H1 (cell line): ENCODE data around the gene GPANK1. TPM values are rescaled to one million over a fixed set of nuclear protein-coding genes. Genes with fewer than 3 reads are reported as not detected.

Source experiments
- CTCF ChIA-PET: fragments of 300-600 bp; sonication (Branson Sonifier 250); formaldehyde crosslinking; loops from one replicate; lab custom pipeline; 2021; ENCODE audit not compliant: partially characterized antibody; lab: Charles Lee
- POLR2A ChIA-PET: fragments of 300-600 bp; sonication (Branson Sonifier 250); formaldehyde crosslinking; loops from one replicate; lab custom pipeline; 2021; ENCODE audit warnings: inconsistent platforms; ENCODE audit not compliant: partially characterized antibody; lab: Charles Lee
- DNase-seq, 2 experiments: peaks; one replicate each; pipeline versions ENCODE4 v3.0.0 to v3.0.0-alpha.2; 2010 to 2022; ENCODE audit warnings: low spot score in 2 of 2, low read depth in 1 of 2, mixed read lengths in 1 of 2
- FAIRE-seq: peaks from 2 replicates; lab custom pipeline; 2011; peaks lifted over from hg19 to GRCh38; lab: Jason Lieb, UNC
- H2AFZ ChIP-seq: 2 replicates; pipeline ENCODE4 v1.8.1; 2012; ENCODE audit warnings: low read length, inconsistent platforms
- H2AK5ac ChIP-seq: 2 replicates; pipeline ENCODE4 v1.6.1; 2013; ENCODE audit warnings: low read depth, low read length
- H2BK120ac ChIP-seq: replicated peaks from 2 replicates; pipeline ENCODE3; 2013; ENCODE audit warnings: low read depth, low read length, inconsistent platforms
- H2BK12ac ChIP-seq: 2 replicates; pipeline ENCODE4 v1.6.1; 2013; ENCODE audit warnings: low read depth, low read length
- H2BK15ac ChIP-seq: 2 replicates; pipeline ENCODE4 v1.6.1; 2013; ENCODE audit warnings: low read length
- H2BK20ac ChIP-seq: 2 replicates; pipeline ENCODE4 v1.6.1; 2013; ENCODE audit warnings: low read length
- H2BK5ac ChIP-seq: 2 replicates; pipeline ENCODE4 v1.6.1; 2013; ENCODE audit warnings: low read depth, low read length
- H3K14ac ChIP-seq: 2 replicates; pipeline ENCODE4 v1.6.1; 2013; ENCODE audit warnings: inconsistent platforms; ENCODE audit not compliant: insufficient read length
- H3K18ac ChIP-seq: 2 replicates; pipeline ENCODE4 v1.6.1; 2013; ENCODE audit warnings: low read length; ENCODE audit errors: extremely low read depth
- H3K23ac ChIP-seq: 2 replicates; pipeline ENCODE4 v1.6.1; 2013; ENCODE audit warnings: inconsistent platforms; ENCODE audit not compliant: insufficient read length
- H3K23me2 ChIP-seq: 2 replicates; pipeline ENCODE4 v1.6.1; 2013; ENCODE audit warnings: low read depth, low read length
- H3K27ac ChIP-seq: 2 replicates; pipeline ENCODE4 v1.6.1; 2011; ENCODE audit warnings: low read depth, low read length, inconsistent platforms
- H3K27me3 ChIP-seq, 4 experiments: replicated peaks in 1 of 4; 1 replicate in 1 of 4; 2 replicates in 3 of 4; pipeline versions ENCODE4 v1.6.1 to v1.8.1; 2011 to 2013; ENCODE audit warnings: low read length in 3 of 4, mild to moderate bottlenecking in 3 of 4, inconsistent platforms in 2 of 4, mixed read lengths in 2 of 4, moderate library complexity in 1 of 4; ENCODE audit not compliant: control insufficient read depth in 3 of 4, insufficient read depth in 3 of 4; ENCODE audit errors: extremely low read depth in 1 of 4
- H3K36me3 ChIP-seq, 4 experiments: 2 replicates each; pipeline versions ENCODE4 v1.6.1 to v1.8.1; 2011 to 2013; ENCODE audit warnings: mild to moderate bottlenecking in 4 of 4, low read length in 3 of 4, moderate library complexity in 2 of 4, control low read depth in 1 of 4, inconsistent platforms in 1 of 4; ENCODE audit not compliant: insufficient read depth in 4 of 4, control insufficient read depth in 2 of 4
- H3K4ac ChIP-seq: replicated peaks from 2 replicates; pipeline ENCODE3; 2013; ENCODE audit warnings: low read length, low read depth, mixed read lengths, inconsistent platforms; ENCODE audit not compliant: insufficient read length
- H3K4me1 ChIP-seq, 4 experiments: replicated peaks in 1 of 4; 1 replicate in 1 of 4; 2 replicates in 3 of 4; pipeline versions ENCODE4 v1.6.1 to v1.8.1; 2011 to 2013; ENCODE audit warnings: low read length in 3 of 4, inconsistent platforms in 2 of 4, mixed read lengths in 1 of 4; ENCODE audit not compliant: insufficient read depth in 4 of 4, control insufficient read depth in 3 of 4
- H3K4me2 ChIP-seq, 2 experiments: 2 replicates each; pipeline versions ENCODE4 v1.6.1 to v1.8.1; 2011 to 2013; ENCODE audit warnings: low read depth in 2 of 2, low read length in 2 of 2, control low read depth in 1 of 2, inconsistent platforms in 1 of 2, mild to moderate bottlenecking in 1 of 2; ENCODE audit not compliant: insufficient read depth in 1 of 2
- H3K4me3 ChIP-seq, 4 experiments: fragments of 200-600, 300-600 bp in 1 of 4; sonication (generic), shearing (Covaris generic), sonication (Bioruptor Twin) in 1 of 4; 2 replicates each; pipeline versions ENCODE4 v1.5.1 to v1.8.1; 2011 to 2016; ENCODE audit warnings: low read length in 4 of 4, low read depth in 3 of 4, control low read depth in 2 of 4, inconsistent platforms in 2 of 4, mild to moderate bottlenecking in 2 of 4, mixed read lengths in 1 of 4, moderate library complexity in 1 of 4; ENCODE audit not compliant: insufficient read depth in 2 of 4; ENCODE audit errors: extremely low read depth in 1 of 4
- H3K56ac ChIP-seq: replicated peaks from 2 replicates; pipeline ENCODE3; 2013; ENCODE audit warnings: low read depth, mild to moderate bottlenecking, mixed read lengths, low read length, inconsistent platforms; ENCODE audit not compliant: insufficient read length
- H3K79me1 ChIP-seq: 2 replicates; pipeline ENCODE4 v1.6.1; 2013; ENCODE audit warnings: low read depth, low read length, control low read depth
- H3K79me2 ChIP-seq, 2 experiments: 2 replicates each; pipeline versions ENCODE4 v1.6.1 to v1.8.1; 2012 to 2013; ENCODE audit warnings: low read length in 2 of 2, mild to moderate bottlenecking in 2 of 2, inconsistent platforms in 1 of 2; ENCODE audit not compliant: insufficient read depth in 2 of 2, control insufficient read depth in 1 of 2
- H3K9ac ChIP-seq, 4 experiments: replicated peaks in 1 of 4; 1 replicate in 1 of 4; 2 replicates in 3 of 4; pipeline versions ENCODE4 v1.6.1 to v1.8.1; 2011 to 2013; ENCODE audit warnings: low read depth in 3 of 4, low read length in 3 of 4, control low read depth in 2 of 4, mild to moderate bottlenecking in 2 of 4, moderate library complexity in 2 of 4, inconsistent platforms in 1 of 4; ENCODE audit errors: extremely low read depth in 1 of 4
- H3K9me3 ChIP-seq, 2 experiments: 2 replicates each; pipeline versions ENCODE4 v1.6.1 to v1.8.1; 2012 to 2013; ENCODE audit warnings: mild to moderate bottlenecking in 2 of 2, moderate library complexity in 2 of 2, control low read depth in 1 of 2, inconsistent platforms in 1 of 2, low read depth in 1 of 2, low read length in 1 of 2, mixed read lengths in 1 of 2; ENCODE audit not compliant: insufficient read depth in 2 of 2
- H4K20me1 ChIP-seq, 2 experiments: replicated peaks in 1 of 2; 2 replicates each; pipeline versions ENCODE3 to v1.8.1; 2011 to 2013; ENCODE audit warnings: inconsistent platforms in 2 of 2, low read length in 2 of 2, mild to moderate bottlenecking in 1 of 2; ENCODE audit not compliant: insufficient read depth in 2 of 2, control insufficient read depth in 1 of 2
- H4K5ac ChIP-seq: 2 replicates; pipeline ENCODE4 v1.6.1; 2013; ENCODE audit warnings: low read length, low read depth, mixed read lengths, inconsistent platforms; ENCODE audit not compliant: insufficient read length
- H4K8ac ChIP-seq: 2 replicates; pipeline ENCODE4 v1.8.0; 2013; ENCODE audit warnings: mild to moderate bottlenecking, moderate library complexity, low read length, inconsistent platforms; ENCODE audit not compliant: insufficient read depth; ENCODE audit errors: extremely low read depth
- H4K91ac ChIP-seq: replicated peaks from 2 replicates; pipeline ENCODE3; 2013; ENCODE audit warnings: low read length, mixed read lengths, inconsistent platforms; ENCODE audit not compliant: insufficient read length
- CTBP2 ChIP-seq: IDR thresholded peaks from 2 replicates; pipeline ENCODE4 v1.7.0; 2011; ENCODE audit warnings: borderline replicate concordance, mild to moderate bottlenecking, moderate library complexity, mixed read lengths, low read length; ENCODE audit not compliant: insufficient read depth, insufficient read length
- SIN3A ChIP-seq, 2 experiments: IDR thresholded peaks in 1 of 2; conservative IDR thresholded peaks in 1 of 2; 2 replicates each; pipeline ENCODE4 v1.6.1; 2011 to 2012; ENCODE audit warnings: low read length in 2 of 2, improper control_type of control experiment in 1 of 2, low read depth in 1 of 2, mild to moderate bottlenecking in 1 of 2
- WGBS, 2 experiments: shearing (Covaris generic) in 1 of 2; methylation state at CpG; one replicate each; pipeline versions ENCODE4 v1.1.6 to v1.1.7; 2013 to 2015; ENCODE audit warnings: low lambda C conversion rate in 2 of 2, mixed read lengths in 2 of 2, inconsistent platforms in 1 of 2, low coverage in 1 of 2, missing lambda C conversion rate in 1 of 2; ENCODE audit not compliant: insufficient replicate concordance in 2 of 2, insufficient coverage in 1 of 2, insufficient read length in 1 of 2; ENCODE audit errors: extremely low coverage in 1 of 2, missing lambda C conversion rate in 1 of 2; 5-methylcytosine and 5-hydroxymethylcytosine counted together
- polyA plus RNA-seq, 7 experiments: library from polyadenylated mRNA; depleted of rRNA in 3 of 7; stranded (reverse) in 5 of 7; unstranded in 2 of 7; fragments of >200 nt in 5 of 7; fragments of 200-250 nt in 2 of 7; gene quantifications; 1 replicate in 5 of 7; 2 replicates in 1 of 7; 4 replicates in 1 of 7; pipeline versions ENCODE4 v1.2.1 to v1.2.3, GENCODE V29; 2011 to 2013; ENCODE audit warnings: missing spikeins in 2 of 7, mixed read lengths in 2 of 7
- total RNA-seq: library from RNA; stranded (reverse); fragmentation: NEBNext Ultra II Directional; extraction: Animal tissue kit (Norgen Biotek cat#: 25700); gene quantifications from 2 replicates; pipeline ENCODE4 v1.2.1, GENCODE V29; 2021

Gene GPANK1
- total and polyA plus RNA-seq, 2 of the 8 experiments (the other 6 are each of a cell fraction or from before 2014, with no cell fraction given): 24.5 to 30.2 TPM

- H3K4ac ChIP-seq: peak overlapping the region; percentile 19
- WGBS, 2 experiments: 63% methylated on average over 13 of the region's 13 CpGs; no CpG with 5 or more reads in 1 of the 2 experiments
- H3K4me3 ChIP-seq: peak overlapping the region; percentile 85 to 94 (median 88)
- H3K27me3 ChIP-seq: no peaks in the 10 kb centered on the region
- H3K79me2 ChIP-seq: peaks cover 0 to 39% of the 10 kb centered on the region in 2 experiments; a peak in 3 of 4 replicates
- peak overlapping the region; percentile 63 for H3K27ac ChIP-seq
- POLR2A ChIA-PET: interaction anchor here (0.6 to 25.5 kb wide), 13 partner anchors 6 to 168 kb away, joined by 3 to 883 read pairs (median 13); partner anchors contain the start of genes AIF1, APOM, ATP6V1G2 and BAG6
- H3K18ac ChIP-seq: no peak overlapping the region; the same call in 1 of the 2 replicates
- H3K9me3 ChIP-seq: no peaks in the 10 kb centered on the region
- CTCF ChIA-PET: interaction anchor here (0.9 to 1.5 kb wide), 5 partner anchors 7 to 173 kb away, joined by 4 to 6 read pairs (median 5); partner anchors contain the start of gene BAG6
- no peak overlapping the region for H2BK120ac ChIP-seq
- peak overlapping the region; percentile 77 for H3K56ac ChIP-seq
- peak overlapping the region; percentile 75 to 93 (median 82) for H3K9ac ChIP-seq
- peak overlapping the region; percentile 94 for H4K8ac ChIP-seq
- H4K5ac ChIP-seq: peak overlapping the region; percentile 73
- no peak overlapping the region for H2BK12ac ChIP-seq
- H2BK20ac ChIP-seq: no peak overlapping the region
- peaks cover 4 to 19% (median 9%) of the 10 kb centered on the region in 4 experiments; a peak in 6 of 8 replicates for H3K36me3 ChIP-seq
- no peak overlapping the region for H2AK5ac ChIP-seq
- H2BK15ac ChIP-seq: peak overlapping the region; percentile 8; the same call in 1 of the 2 replicates
- peaks cover 8% of the 10 kb centered on the region for H3K23me2 ChIP-seq
- H2BK5ac ChIP-seq: 0 out of 2 replicates have a peak overlapping the region, but pooled peaks have one; percentile 1
- peak overlapping the region; percentile 76 for H4K91ac ChIP-seq
- H3K14ac ChIP-seq: peak overlapping the region; percentile 71
- FAIRE-seq (no peak), DNase-seq (no peak)
- no peak overlapping the region for H3K23ac ChIP-seq
- H4K20me1 ChIP-seq: peaks cover 0 to 3% of the 10 kb centered on the region in 2 experiments
- H2AFZ ChIP-seq: peak overlapping the region; percentile 84; the same call in 1 of the 2 replicates
- H3K79me1 ChIP-seq: peaks cover 9% of the 10 kb centered on the region
- peak overlapping the region; percentile 94 to 95 for H3K4me2 ChIP-seq
- TF ChIP-seq SIN3A (conservative IDR thresholded peaks at IDR 0.05 in 1 of 2, IDR thresholded peaks at IDR 0.05 in 1 of 2; ENCODE audit: low read depth in 1 of 2, low read length in 2 of 2): peak; percentile 71; a peak in 1 of 4 replicates
- no peak for TF ChIP-seq CTBP2
- H3K4me1 ChIP-seq: peaks cover 0 to 15% (median 4%) of the 10 kb centered on the region in 4 experiments; a peak in 5 of 7 replicates
Measured at GRCh38 chr6:31659649-31660380, 5.0 kb downstream of the GPANK1 start.
